ENCODE results near the gene THRAP3. TPM values are rescaled to one million over a fixed set of nuclear protein-coding genes. Genes with fewer than 3 reads are reported as not detected.
"Not testable (repeated sequence)": the region's sequence is repeated elsewhere in the genome, so short reads cannot be mapped to it uniquely, and the experiment has no call there.

THRAP3 gene
- total RNA-seq, 4 donors from 2014 or later: 90.3 to 116 (median 104) TPM

DNA sequence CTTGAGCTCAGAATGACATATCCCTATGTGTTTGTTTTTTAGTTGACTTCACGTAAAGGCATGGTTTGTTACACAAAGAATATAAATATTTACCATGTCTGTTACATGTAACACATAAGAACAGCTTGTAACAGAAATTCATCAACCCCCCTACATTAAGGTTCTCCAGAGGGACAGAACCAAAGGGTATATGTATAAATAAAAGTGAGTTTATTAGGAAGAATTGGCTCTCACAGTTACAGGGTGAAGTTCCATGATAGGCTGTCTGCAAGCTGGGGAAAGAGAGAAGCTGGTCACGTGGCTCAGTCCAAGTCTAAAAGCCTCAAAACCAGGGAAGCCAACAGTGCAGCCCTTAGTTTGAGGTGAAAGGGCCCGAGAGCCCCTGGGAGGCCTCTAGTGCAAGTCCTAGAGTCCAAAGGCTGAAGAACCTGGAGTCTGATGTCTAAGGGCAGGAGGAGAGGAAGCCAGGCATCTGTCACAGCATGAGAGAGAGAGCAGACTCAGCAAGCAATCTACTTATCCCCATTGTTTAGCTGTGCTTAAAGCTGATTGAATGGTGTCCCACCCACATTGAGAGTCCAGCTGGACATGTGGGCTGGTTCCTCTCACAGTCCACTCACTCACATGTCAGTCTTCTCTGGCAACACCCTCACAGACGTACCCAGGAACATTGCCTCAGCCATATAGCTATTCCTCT is 15.8 kb downstream of the THRAP3 start:
- intact Hi-C loops (cut with DNase I): no loop called here

DNA sequence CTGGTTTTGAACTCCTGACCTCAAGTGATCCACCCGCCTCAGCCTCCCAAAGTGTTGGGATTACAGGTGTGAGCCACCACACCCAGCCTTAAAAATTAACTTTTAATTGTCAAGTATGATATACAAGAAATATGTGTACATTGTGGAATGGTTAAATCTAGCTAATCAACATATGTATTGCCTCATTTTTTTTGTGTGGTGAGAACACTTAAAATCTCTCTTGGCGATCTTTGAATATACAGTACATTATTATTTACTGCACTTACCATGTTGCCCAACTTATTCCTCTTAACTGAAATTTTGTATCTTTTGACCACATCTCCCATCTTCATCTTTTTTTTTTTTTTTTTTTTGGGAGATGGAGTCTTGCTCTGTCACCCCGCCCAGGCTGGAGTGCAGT is 23.3 kb downstream of the THRAP3 start:
- H3K27ac ChIP-seq (replicated peaks in 1 of 4): peak overlapping the region; percentile 77 to 83 (median 81)
- no peaks in the 10 kb centered on the region for H3K9me3 ChIP-seq
- no peaks in the 10 kb centered on the region for H3K27me3 ChIP-seq
- H3K4me3 ChIP-seq: no peak overlapping the region
- H3K36me3 ChIP-seq: peaks cover 0 to 16% (median 1%) of the 10 kb centered on the region in 4 donors
- WGBS: 94% methylated on average over 3 of the region's 3 CpGs
- DNase-seq (ENCODE audit: extremely low spot score): no peak
- H3K4me1 ChIP-seq: peaks cover 49 to 98% (median 90%) of the 10 kb centered on the region in 4 donors
- intact Hi-C loops (cut with DNase I): no loop called here
- TF ChIP-seq, protein P1, sequence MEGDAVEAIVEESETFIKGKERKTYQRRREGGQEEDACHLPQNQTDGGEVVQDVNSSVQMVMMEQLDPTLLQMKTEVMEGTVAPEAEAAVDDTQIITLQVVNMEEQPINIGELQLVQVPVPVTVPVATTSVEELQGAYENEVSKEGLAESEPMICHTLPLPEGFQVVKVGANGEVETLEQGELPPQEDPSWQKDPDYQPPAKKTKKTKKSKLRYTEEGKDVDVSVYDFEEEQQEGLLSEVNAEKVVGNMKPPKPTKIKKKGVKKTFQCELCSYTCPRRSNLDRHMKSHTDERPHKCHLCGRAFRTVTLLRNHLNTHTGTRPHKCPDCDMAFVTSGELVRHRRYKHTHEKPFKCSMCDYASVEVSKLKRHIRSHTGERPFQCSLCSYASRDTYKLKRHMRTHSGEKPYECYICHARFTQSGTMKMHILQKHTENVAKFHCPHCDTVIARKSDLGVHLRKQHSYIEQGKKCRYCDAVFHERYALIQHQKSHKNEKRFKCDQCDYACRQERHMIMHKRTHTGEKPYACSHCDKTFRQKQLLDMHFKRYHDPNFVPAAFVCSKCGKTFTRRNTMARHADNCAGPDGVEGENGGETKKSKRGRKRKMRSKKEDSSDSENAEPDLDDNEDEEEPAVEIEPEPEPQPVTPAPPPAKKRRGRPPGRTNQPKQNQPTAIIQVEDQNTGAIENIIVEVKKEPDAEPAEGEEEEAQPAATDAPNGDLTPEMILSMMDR (IDR thresholded peaks at IDR 0.05): no peak
- TF ChIP-seq EP300 (IDR thresholded peaks at IDR 0.05) (no peak), POLR2A (IDR thresholded peaks at IDR 0.05; ENCODE audit: low read depth) (no peak), POLR2AphosphoS5 (IDR thresholded peaks at IDR 0.05) (no peak)

More for the DNA sequence above, 15.8 kb downstream of the THRAP3 start:
- no peak for DNase-seq (ENCODE audit: extremely low spot score)
- no peaks in the 10 kb centered on the region for H3K9me3 ChIP-seq
- H3K4me3 ChIP-seq: no peak overlapping the region
- WGBS: 34% methylated on average over 3 of the region's 4 CpGs
- H3K36me3 ChIP-seq: peaks cover 3 to 32% (median 15%) of the 10 kb centered on the region in 4 donors
- H3K27me3 ChIP-seq: no peaks in the 10 kb centered on the region
- H3K27ac ChIP-seq (replicated peaks in 1 of 4): peak overlapping the region; percentile 18 to 66 (median 44)
- TF ChIP-seq POLR2A (IDR thresholded peaks at IDR 0.05; ENCODE audit: low read depth) (no peak), POLR2AphosphoS5 (IDR thresholded peaks at IDR 0.05) (peak; percentile 77 to 87), EP300 (IDR thresholded peaks at IDR 0.05) (no peak)
- TF ChIP-seq, protein P1 (IDR thresholded peaks at IDR 0.05): no peak
- H3K4me1 ChIP-seq: peaks cover 65 to 89% (median 87%) of the 10 kb centered on the region in 4 donors

DNA sequence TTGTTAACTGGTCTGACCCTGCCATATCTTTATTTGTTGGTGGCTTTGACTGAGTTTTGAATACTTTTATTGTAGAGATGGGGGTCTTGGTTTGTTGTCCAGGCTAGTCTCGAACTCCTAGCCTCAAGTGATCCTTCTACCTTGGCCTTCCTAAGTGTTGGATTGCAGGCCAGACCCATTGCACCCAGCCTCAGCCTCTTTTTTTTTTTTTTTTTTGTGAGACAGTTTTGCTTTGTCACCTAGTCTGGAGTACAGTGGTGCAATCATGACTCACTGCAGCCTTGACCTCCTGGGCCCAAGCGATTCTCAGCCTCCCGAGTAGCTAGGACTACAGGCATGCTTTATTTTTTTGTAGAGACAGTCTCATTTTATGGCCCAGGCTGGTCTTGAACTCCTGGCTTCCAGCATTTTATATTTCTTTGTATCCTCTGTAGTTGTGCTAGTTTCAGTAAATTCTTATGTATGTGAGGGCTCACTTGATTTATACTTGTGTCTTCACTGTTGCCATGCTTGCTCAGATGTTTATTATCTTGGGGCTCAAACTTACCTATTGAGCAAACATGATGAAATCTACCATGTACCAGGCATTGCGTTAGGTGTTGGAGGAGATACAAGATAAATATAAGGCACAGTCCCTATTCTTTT is 24.1 kb downstream of the THRAP3 start:
- no peak overlapping the region for H3K4me3 ChIP-seq
- TF ChIP-seq EP300 (IDR thresholded peaks at IDR 0.05) (no peak), POLR2A (IDR thresholded peaks at IDR 0.05; ENCODE audit: low read depth) (no peak), POLR2AphosphoS5 (IDR thresholded peaks at IDR 0.05) (peak; percentile 69 to 74)
- TF ChIP-seq, protein P1 (IDR thresholded peaks at IDR 0.05): no peak
- no peak for DNase-seq (ENCODE audit: extremely low spot score)
- no peaks in the 10 kb centered on the region for H3K27me3 ChIP-seq
- H3K36me3 ChIP-seq: peaks cover 0 to 12% (median 0%) of the 10 kb centered on the region in 4 donors
- H3K27ac ChIP-seq (replicated peaks in 1 of 4): peak overlapping the region; percentile 77 to 83 (median 81)
- intact Hi-C loops (cut with DNase I): no loop called here
- H3K9me3 ChIP-seq: no peaks in the 10 kb centered on the region
- 30% methylated on average over 4 of the region's 4 CpGs for WGBS
- H3K4me1 ChIP-seq: peaks cover 50 to 100% (median 94%) of the 10 kb centered on the region in 4 donors

DNA sequence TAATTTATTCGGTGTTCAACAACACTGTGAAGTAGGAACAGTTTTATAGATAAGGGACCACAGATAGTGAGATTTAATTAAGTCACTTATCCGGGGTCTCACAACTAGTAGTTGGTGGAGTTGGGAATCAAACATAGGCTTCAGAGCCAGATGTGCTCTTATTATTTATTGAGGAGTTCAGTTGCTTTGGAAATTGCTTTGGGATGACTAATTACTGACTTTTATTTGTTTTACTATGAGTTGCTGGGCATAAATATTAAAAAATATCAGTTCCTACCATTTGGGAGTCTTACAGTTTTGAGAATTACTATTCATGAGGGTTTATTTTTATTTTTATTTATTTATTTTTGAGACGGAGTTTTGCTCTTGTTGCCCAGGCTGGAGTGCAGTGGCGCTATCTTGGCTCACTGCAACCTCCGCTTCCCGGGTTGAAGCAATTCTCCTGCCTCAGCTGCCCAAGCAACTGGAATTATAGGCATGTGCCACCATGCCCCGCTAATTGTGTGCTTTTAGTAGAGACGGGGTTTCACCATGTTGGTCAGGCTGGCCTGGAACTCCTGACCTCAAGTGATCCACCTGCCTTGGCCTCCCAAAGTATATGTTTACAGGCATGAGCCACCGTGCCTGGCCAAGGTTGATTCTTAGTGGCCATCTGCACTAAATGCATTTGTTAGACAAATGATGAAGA is 27.7 kb downstream of the THRAP3 start:
- TF ChIP-seq POLR2A (IDR thresholded peaks at IDR 0.05; ENCODE audit: low read depth) (no peak), POLR2AphosphoS5 (IDR thresholded peaks at IDR 0.05) (no peak), EP300 (IDR thresholded peaks at IDR 0.05) (no peak)
- TF ChIP-seq, protein P1 (IDR thresholded peaks at IDR 0.05): no peak
- peaks cover 0 to 3% (median 0%) of the 10 kb centered on the region in 4 donors for H3K36me3 ChIP-seq
- 79% methylated on average over 9 of the region's 9 CpGs for WGBS
- no peak for DNase-seq (ENCODE audit: extremely low spot score)
- intact Hi-C loops (cut with DNase I): no loop called here
- H3K4me3 ChIP-seq: no peak overlapping the region
- H3K27ac ChIP-seq (replicated peaks in 1 of 4): peak overlapping the region; percentile 25 to 48 (median 36)
- no peaks in the 10 kb centered on the region for H3K27me3 ChIP-seq
- peaks cover 55 to 98% (median 95%) of the 10 kb centered on the region in 4 donors for H3K4me1 ChIP-seq
- no peaks in the 10 kb centered on the region for H3K9me3 ChIP-seq

DNA sequence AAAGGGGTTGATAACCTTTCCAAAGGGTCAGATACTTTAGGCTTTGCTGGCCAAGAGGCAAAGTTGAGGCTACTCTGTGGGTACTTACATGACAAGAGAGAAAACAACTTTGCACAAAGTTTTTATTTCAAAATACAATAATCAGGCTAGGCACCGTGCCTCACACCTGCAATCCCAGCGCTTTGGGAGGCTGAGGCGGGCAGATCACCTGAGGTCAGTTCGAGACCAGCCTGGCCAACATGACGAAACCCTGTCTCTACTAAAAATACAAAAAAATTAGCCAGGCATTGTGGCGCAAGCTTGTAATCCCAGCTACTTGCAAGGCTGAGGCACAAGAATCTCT is 28.2 kb downstream of the THRAP3 start:
- peak overlapping the region; percentile 3 to 48 (median 36) for H3K27ac ChIP-seq (replicated peaks in 1 of 4)
- intact Hi-C loops (cut with DNase I); DNase-seq (ENCODE audit: extremely low spot score); H3K9me3 ChIP-seq; H3K4me3 ChIP-seq; H3K36me3 ChIP-seq; H3K27me3 ChIP-seq: not testable (repeated sequence)
- H3K4me1 ChIP-seq: peaks cover 60 to 98% (median 94%) of the 10 kb centered on the region in 4 donors
- 85% methylated on average over 6 of the region's 6 CpGs for WGBS

All from esophagus muscularis mucosa (tissue), 4 donors.